Endothelial cell of umbilical vein (primary cell): ENCODE results near the gene PRSS58. TPM values are rescaled to one million over a fixed set of nuclear protein-coding genes. Genes with fewer than 3 reads are reported as not detected.

ENCODE experiments used
- BruUV-seq: library from RNA; stranded (reverse); fragments of 400-500 nt; replicated peaks from 2 replicates; lab custom pipeline; 2021; lab: Mats Ljungman, UMichigan
- CTCF ChIA-PET: fragments of 300-600, 350-600 bp; sonication (Branson Sonifier 250); formaldehyde crosslinking; loops from one replicate; lab custom pipeline; 2021; ENCODE audit warnings: antibody characterized with exemption, inconsistent platforms; lab: Charles Lee
- POLR2A ChIA-PET: fragments of 300-600, 350-600 bp; sonication (Branson Sonifier 250); formaldehyde crosslinking; loops from one replicate; lab custom pipeline; 2021; ENCODE audit warnings: antibody characterized with exemption, inconsistent platforms; lab: Charles Lee
- DNase-seq: peaks from one replicate; pipeline ENCODE4 v3.0.0-alpha.2; 2011; ENCODE audit warnings: low read depth, low spot score
- FAIRE-seq: peaks from 2 replicates; lab custom pipeline; 2011; peaks lifted over from hg19 to GRCh38; lab: Jason Lieb, UNC
- H2AFZ ChIP-seq: 2 replicates; pipeline ENCODE4 v1.6.0; 2012; ENCODE audit warnings: low read depth, low read length, control low read depth, inconsistent platforms
- H3K27ac ChIP-seq: 2 replicates; pipeline ENCODE4 v1.5.1; 2011; ENCODE audit warnings: low read depth, mild to moderate bottlenecking, control low read depth, low read length, moderate library complexity; ENCODE audit not compliant: insufficient read depth
- H3K27me3 ChIP-seq, 2 experiments: 2 replicates each; pipeline versions ENCODE4 v1.6.0 to v1.6.1; 2011; ENCODE audit warnings: low read length in 2 of 2, mixed read lengths in 1 of 2; ENCODE audit not compliant: control insufficient read depth in 2 of 2, insufficient read depth in 2 of 2
- H3K36me3 ChIP-seq, 2 experiments: 2 replicates in 1 of 2; 3 replicates in 1 of 2; pipeline ENCODE4 v1.5.1; 2011; ENCODE audit warnings: low read length in 2 of 2, mild to moderate bottlenecking in 1 of 2, moderate library complexity in 1 of 2; ENCODE audit not compliant: control insufficient read depth in 2 of 2, insufficient read depth in 2 of 2; ENCODE audit errors: extremely low read depth in 1 of 2
- H3K4me1 ChIP-seq: 3 replicates; pipeline ENCODE4 v1.5.1; 2011; ENCODE audit warnings: mild to moderate bottlenecking, low read length; ENCODE audit not compliant: control insufficient read depth, insufficient read depth; ENCODE audit errors: extremely low read depth
- H3K4me2 ChIP-seq: 2 replicates; pipeline ENCODE4 v1.6.1; 2011; ENCODE audit warnings: low read length, control low read depth, mixed read lengths; ENCODE audit not compliant: insufficient read depth
- H3K4me3 ChIP-seq, 3 experiments: fragments of 200-600 bp in 1 of 3; sonication (generic), shearing (Covaris generic) in 1 of 3; replicated peaks in 1 of 3; 2 replicates each; pipeline ENCODE4 v1.5.1; 2011 to 2016; ENCODE audit warnings: control low read depth in 3 of 3, low read length in 3 of 3, mild to moderate bottlenecking in 2 of 3, inconsistent platforms in 1 of 3, low read depth in 1 of 3, moderate library complexity in 1 of 3; ENCODE audit not compliant: insufficient read depth in 1 of 3
- H3K79me2 ChIP-seq: 2 replicates; pipeline ENCODE4 v1.6.0; 2012; ENCODE audit warnings: low read length, inconsistent platforms; ENCODE audit not compliant: control insufficient read depth, insufficient read depth
- H3K9ac ChIP-seq: replicated peaks from 2 replicates; pipeline ENCODE3; 2011; ENCODE audit warnings: low read length, control low read depth; ENCODE audit not compliant: insufficient read depth; ENCODE audit errors: extremely low read depth
- H3K9me1 ChIP-seq: replicated peaks from 3 replicates; pipeline ENCODE4 v1.6.0; 2011; ENCODE audit warnings: mild to moderate bottlenecking, low read length; ENCODE audit not compliant: control insufficient read depth, insufficient read depth; ENCODE audit errors: extremely low read depth
- H3K9me3 ChIP-seq: replicated peaks from 2 replicates; pipeline ENCODE4 v1.5.1; 2012; ENCODE audit warnings: low read length, inconsistent platforms; ENCODE audit not compliant: control insufficient read depth, insufficient read depth
- H4K20me1 ChIP-seq: replicated peaks from 2 replicates; pipeline ENCODE3; 2011; ENCODE audit warnings: mild to moderate bottlenecking, low read length; ENCODE audit not compliant: control insufficient read depth, insufficient read depth; ENCODE audit errors: extremely low read depth
- EZH2 ChIP-seq: IDR thresholded peaks from 2 replicates; pipeline ENCODE4 v1.6.1; 2012; ENCODE audit warnings: borderline replicate concordance, low read depth, mild to moderate bottlenecking, moderate library complexity, low read length, inconsistent platforms; ENCODE audit not compliant: severe bottlenecking
- FOS ChIP-seq: IDR thresholded peaks from 2 replicates; pipeline ENCODE4 v1.6.1; 2011; ENCODE audit warnings: mild to moderate bottlenecking, low read length, moderate library complexity, borderline replicate concordance; ENCODE audit not compliant: insufficient read depth
- GATA2 ChIP-seq: IDR thresholded peaks from 2 replicates; pipeline ENCODE4 v1.7.0; 2011; ENCODE audit warnings: low read depth, mild to moderate bottlenecking, moderate library complexity, mixed read lengths, low read length; ENCODE audit not compliant: insufficient read length, insufficient read depth
- JUN ChIP-seq: IDR thresholded peaks from 2 replicates; pipeline ENCODE4 v1.6.1; 2011; ENCODE audit warnings: borderline replicate concordance, low read depth; ENCODE audit not compliant: insufficient read length, insufficient read depth
- MYC ChIP-seq: IDR thresholded peaks from one replicate; pipeline ENCODE4 v1.6.1; 2011; ENCODE audit warnings: mild to moderate bottlenecking, low read depth, low read length
- POLR2A ChIP-seq: IDR thresholded peaks from 2 replicates; pipeline ENCODE4 v1.6.1; 2012; ENCODE audit warnings: low read depth, mild to moderate bottlenecking, control low read depth, low read length
- POLR2AphosphoS5 ChIP-seq: IDR thresholded peaks from 2 replicates; pipeline ENCODE4 v1.6.1; 2012; ENCODE audit warnings: low read depth, mild to moderate bottlenecking, control low read depth, low read length, moderate library complexity; ENCODE audit not compliant: insufficient read depth
- dilution Hi-C: fragments of 300-500 bp; cut with MboI; formaldehyde crosslinking; loops from one replicate; pipeline ENCODE4 v1.15.0; 2019; ENCODE audit warnings: low sequenced_read_pairs; ENCODE audit not compliant: extremely low pct_ligation_motif_present
- intact Hi-C: fragments of 100-400 bp; cut with micrococcal nuclease; formaldehyde crosslinking; loops from one replicate; pipeline ENCODE4 v1.10.0; 2022
- polyA plus RNA-seq, 4 experiments: library from polyadenylated mRNA; depleted of rRNA in 3 of 4; stranded (reverse) in 3 of 4; unstranded in 1 of 4; fragments of >200 nt; gene quantifications; 2 replicates each; pipeline versions ENCODE4 v1.2.1 to v1.2.3, GENCODE V29; 2011 to 2012; ENCODE audit warnings: missing spikeins in 1 of 4
- total RNA-seq: library from RNA; stranded (reverse); gene quantifications from 2 replicates; pipeline ENCODE4 v1.2.3, GENCODE V29; 2021
- TF ChIP-seq, protein P1 (sequence below), 2 donors: IDR thresholded peaks; 1 replicate in 1 of 2; 2 replicates in 1 of 2; pipeline ENCODE4 v1.5.1; 2011; ENCODE audit warnings: low read length in 2 of 2, mild to moderate bottlenecking in 2 of 2, moderate library complexity in 2 of 2, control low read depth in 1 of 2, inconsistent platforms in 1 of 2, low read depth in 1 of 2; ENCODE audit not compliant: insufficient read depth in 1 of 2; ENCODE audit errors: extremely low read depth in 1 of 2
- TF ChIP-seq, protein P2 (sequence below): IDR thresholded peaks from 2 replicates; pipeline ENCODE4 v1.6.1; 2011; ENCODE audit not compliant: insufficient read depth, insufficient read length

The PRSS58 gene
- total and polyA plus RNA-seq, 2 donors (not counting 3 experiments of a cell fraction or from before 2014, with no cell fraction given): not detected

DNA sequence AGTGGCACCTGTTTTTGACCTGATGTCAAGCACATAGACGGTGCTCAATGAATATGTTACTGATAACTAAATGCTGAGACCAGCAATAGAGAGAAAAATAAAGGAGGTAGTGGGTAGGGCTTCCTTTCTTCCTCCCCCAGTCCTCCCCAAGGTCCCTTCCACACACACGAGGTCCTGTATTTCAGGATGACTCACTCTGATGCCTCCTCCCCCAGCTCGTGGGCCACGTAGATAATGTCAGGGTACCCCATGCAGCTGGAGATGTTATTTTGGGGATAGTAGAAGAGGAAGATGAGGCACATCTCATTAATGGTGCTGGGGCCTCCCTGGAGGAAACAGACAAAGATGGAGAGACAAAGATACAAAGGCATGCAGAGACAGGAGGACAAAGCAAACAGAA is 17.3 kb downstream of the PRSS58 start:
- no peak for FAIRE-seq
- Histone ChIP-seq H2AFZ (no peak overlapping the region), H3K36me3 (no peaks in the 10 kb centered on the region), H3K27me3 (no peaks in the 10 kb centered on the region), H3K4me1 (no peaks in the 10 kb centered on the region), H4K20me1 (no peaks in the 10 kb centered on the region), H3K9me1 (no peaks in the 10 kb centered on the region), H3K9me3 (no peaks in the 10 kb centered on the region), H3K4me2 (no peak overlapping the region), H3K27ac (no peak overlapping the region), H3K9ac (no peak overlapping the region), H3K4me3 (no peak overlapping the region), H3K79me2 (no peaks in the 10 kb centered on the region)
- CTCF ChIA-PET: no interaction called here
- TF ChIP-seq POLR2AphosphoS5 (no peak), FOS (no peak), GATA2 (no peak), POLR2A (no peak), EZH2 (no peak), MYC (no peak), JUN (no peak)
- TF ChIP-seq, protein P1, sequence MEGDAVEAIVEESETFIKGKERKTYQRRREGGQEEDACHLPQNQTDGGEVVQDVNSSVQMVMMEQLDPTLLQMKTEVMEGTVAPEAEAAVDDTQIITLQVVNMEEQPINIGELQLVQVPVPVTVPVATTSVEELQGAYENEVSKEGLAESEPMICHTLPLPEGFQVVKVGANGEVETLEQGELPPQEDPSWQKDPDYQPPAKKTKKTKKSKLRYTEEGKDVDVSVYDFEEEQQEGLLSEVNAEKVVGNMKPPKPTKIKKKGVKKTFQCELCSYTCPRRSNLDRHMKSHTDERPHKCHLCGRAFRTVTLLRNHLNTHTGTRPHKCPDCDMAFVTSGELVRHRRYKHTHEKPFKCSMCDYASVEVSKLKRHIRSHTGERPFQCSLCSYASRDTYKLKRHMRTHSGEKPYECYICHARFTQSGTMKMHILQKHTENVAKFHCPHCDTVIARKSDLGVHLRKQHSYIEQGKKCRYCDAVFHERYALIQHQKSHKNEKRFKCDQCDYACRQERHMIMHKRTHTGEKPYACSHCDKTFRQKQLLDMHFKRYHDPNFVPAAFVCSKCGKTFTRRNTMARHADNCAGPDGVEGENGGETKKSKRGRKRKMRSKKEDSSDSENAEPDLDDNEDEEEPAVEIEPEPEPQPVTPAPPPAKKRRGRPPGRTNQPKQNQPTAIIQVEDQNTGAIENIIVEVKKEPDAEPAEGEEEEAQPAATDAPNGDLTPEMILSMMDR (IDR thresholded peaks at IDR 0.05; ENCODE audit: extremely low read depth in 1 of 2, insufficient read depth in 1 of 2, low read depth in 1 of 2, low read length in 2 of 2): no peak
- TF ChIP-seq, protein P2, sequence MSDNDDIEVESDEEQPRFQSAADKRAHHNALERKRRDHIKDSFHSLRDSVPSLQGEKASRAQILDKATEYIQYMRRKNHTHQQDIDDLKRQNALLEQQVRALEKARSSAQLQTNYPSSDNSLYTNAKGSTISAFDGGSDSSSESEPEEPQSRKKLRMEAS: no peak
- BruUV-seq: no TSS peak
- dilution Hi-C loops: no loop called here
- intact Hi-C loops: no loop called here
- DNase-seq: no peak
- POLR2A ChIA-PET: no interaction called here
